Neural progenitor cell (in vitro differentiated cells): ENCODE results near the gene C22orf31. TPM values are rescaled to one million over a fixed set of nuclear protein-coding genes. Genes with fewer than 3 reads are reported as not detected.

Source experiments
- DNase-seq: peaks from one replicate; pipeline ENCODE4 v3.0.0-alpha.2; 2016; ENCODE audit warnings: low spot score
- H2AFZ ChIP-seq: fragments of 200-600 bp; sonication (generic); replicated peaks from 2 replicates; pipeline ENCODE4 v1.6.1; 2016; ENCODE audit warnings: antibody characterized with exemption
- H3F3A ChIP-seq: fragments of 200-600 bp; sonication (generic); 2 replicates; pipeline ENCODE4 v1.6.1; 2016; ENCODE audit warnings: antibody characterized with exemption, low read depth
- H3K27ac ChIP-seq: fragments of 200-600 bp; sonication (generic); 2 replicates; pipeline ENCODE4 v1.5.1; 2016; ENCODE audit warnings: mild to moderate bottlenecking
- H3K27me3 ChIP-seq: fragments of 200-600 bp; sonication (generic); 2 replicates; pipeline ENCODE4 v1.6.1; 2016; ENCODE audit warnings: mild to moderate bottlenecking, moderate library complexity
- H3K36me3 ChIP-seq: fragments of 200-600 bp; sonication (generic); 2 replicates; pipeline ENCODE4 v1.5.1; 2016
- H3K4me1 ChIP-seq: fragments of 200-600 bp; sonication (generic); 2 replicates; pipeline ENCODE4 v1.6.1; 2016; ENCODE audit warnings: mixed run types
- H3K4me2 ChIP-seq: fragments of 200-600 bp; sonication (generic); 2 replicates; pipeline ENCODE4 v1.6.1; 2016
- H3K4me3 ChIP-seq: fragments of 200-600 bp; sonication (generic); 2 replicates; pipeline ENCODE4 v1.5.1; 2016
- H3K79me2 ChIP-seq: fragments of 200-600 bp; sonication (generic); 2 replicates; pipeline ENCODE4 v1.6.1; 2016; ENCODE audit warnings: low read depth
- H3K9ac ChIP-seq: fragments of 200-600 bp; sonication (generic); 2 replicates; pipeline ENCODE4 v1.6.1; 2016
- H3K9me3 ChIP-seq: fragments of 200-600 bp; sonication (generic); 2 replicates; pipeline ENCODE4 v1.5.1; 2016; ENCODE audit warnings: low read depth
- H4K20me1 ChIP-seq: fragments of 200-600 bp; sonication (generic); 2 replicates; pipeline ENCODE4 v1.6.1; 2016; ENCODE audit warnings: low read depth
- H3K27ac Mint-ChIP-seq: 3 replicates; pipeline ENCODE4 v1.8.0; 2021; ENCODE audit warnings: mixed read lengths
- H3K27me3 Mint-ChIP-seq: 2 replicates; pipeline ENCODE4 v1.8.0; 2022; ENCODE audit warnings: low read depth, mild to moderate bottlenecking, inconsistent platforms, moderate library complexity, mixed read lengths; ENCODE audit not compliant: insufficient read depth
- H3K36me3 Mint-ChIP-seq: 3 replicates; pipeline ENCODE4 v1.8.0; 2021; ENCODE audit warnings: mixed read lengths
- H3K4me1 Mint-ChIP-seq: 3 replicates; pipeline ENCODE4 v1.8.0; 2021; ENCODE audit warnings: mixed read lengths
- H3K4me3 Mint-ChIP-seq: 3 replicates; pipeline ENCODE4 v1.8.0; 2021; ENCODE audit warnings: mild to moderate bottlenecking, moderate library complexity, mixed read lengths
- H3K9me3 Mint-ChIP-seq: 3 replicates; pipeline ENCODE4 v1.8.0; 2020; ENCODE audit warnings: mixed read lengths
- EZH2 ChIP-seq: fragments of 200-600 bp; sonication (generic); IDR thresholded peaks from 2 replicates; pipeline ENCODE4 v1.6.1; 2017; ENCODE audit warnings: antibody characterized with exemption, mild to moderate bottlenecking, moderate library complexity
- EZH2phosphoT487 ChIP-seq: fragments of 200-600 bp; sonication (generic); IDR thresholded peaks from 2 replicates; pipeline ENCODE4 v1.6.1; 2017; ENCODE audit warnings: antibody characterized with exemption
- total RNA-seq: library from RNA; depleted of rRNA; stranded (reverse); fragments of >200 nt; gene quantifications from 2 replicates; pipeline ENCODE4 v1.2.3, GENCODE V29; 2015; ENCODE audit warnings: low replicate concordance
- TF ChIP-seq, protein P1 (sequence below): fragments of 200-600 bp; sonication (generic); IDR thresholded peaks from 2 replicates; pipeline ENCODE4 v1.5.1; 2017; ENCODE audit warnings: antibody characterized with exemption, mild to moderate bottlenecking

Gene C22orf31
- total RNA-seq, 1 donor from 2014 or later = not detected

DNA sequence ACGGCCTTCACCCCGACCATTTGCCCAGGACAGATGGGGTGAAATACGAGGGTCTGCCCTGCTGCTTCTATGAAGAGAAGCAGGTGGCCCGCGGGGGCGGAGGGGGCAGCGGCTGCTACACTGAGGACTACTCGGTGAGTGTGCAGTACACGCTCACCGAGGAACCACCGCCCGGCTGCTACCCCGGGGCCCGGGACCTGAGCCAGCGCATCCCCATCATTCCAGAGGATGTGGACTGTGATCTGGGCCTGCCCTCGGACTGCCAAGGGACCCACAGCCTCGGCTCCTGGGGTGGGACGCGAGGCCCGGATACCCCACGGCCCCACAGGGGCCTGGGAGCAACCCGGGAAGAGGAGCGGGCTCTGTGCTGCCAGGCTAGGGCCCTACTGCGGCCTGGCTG is 11.2 kb downstream of the C22orf31 start:
- Mint-ChIP-seq H3K9me3 (no peaks in the 10 kb centered on the region), H3K4me3 (no peak overlapping the region), H3K27me3 (peaks cover 4% of the 10 kb centered on the region), H3K36me3 (peaks cover 40% of the 10 kb centered on the region), H3K4me1 (peaks cover 31% of the 10 kb centered on the region), H3K27ac (no peak overlapping the region)
- Histone ChIP-seq H3K36me3 (no peaks in the 10 kb centered on the region), H3K4me2 (no peak overlapping the region), H3K79me2 (no peaks in the 10 kb centered on the region), H2AFZ (no peak overlapping the region), H3K27ac (no peak overlapping the region), H3K4me1 (peaks cover 11% of the 10 kb centered on the region), H4K20me1 (peaks cover 17% of the 10 kb centered on the region), H3F3A (peaks cover 5% of the 10 kb centered on the region), H3K4me3 (no peak overlapping the region), H3K9me3 (no peaks in the 10 kb centered on the region), H3K27me3 (no peaks in the 10 kb centered on the region), H3K9ac (no peak overlapping the region)
- TF ChIP-seq, protein P1, sequence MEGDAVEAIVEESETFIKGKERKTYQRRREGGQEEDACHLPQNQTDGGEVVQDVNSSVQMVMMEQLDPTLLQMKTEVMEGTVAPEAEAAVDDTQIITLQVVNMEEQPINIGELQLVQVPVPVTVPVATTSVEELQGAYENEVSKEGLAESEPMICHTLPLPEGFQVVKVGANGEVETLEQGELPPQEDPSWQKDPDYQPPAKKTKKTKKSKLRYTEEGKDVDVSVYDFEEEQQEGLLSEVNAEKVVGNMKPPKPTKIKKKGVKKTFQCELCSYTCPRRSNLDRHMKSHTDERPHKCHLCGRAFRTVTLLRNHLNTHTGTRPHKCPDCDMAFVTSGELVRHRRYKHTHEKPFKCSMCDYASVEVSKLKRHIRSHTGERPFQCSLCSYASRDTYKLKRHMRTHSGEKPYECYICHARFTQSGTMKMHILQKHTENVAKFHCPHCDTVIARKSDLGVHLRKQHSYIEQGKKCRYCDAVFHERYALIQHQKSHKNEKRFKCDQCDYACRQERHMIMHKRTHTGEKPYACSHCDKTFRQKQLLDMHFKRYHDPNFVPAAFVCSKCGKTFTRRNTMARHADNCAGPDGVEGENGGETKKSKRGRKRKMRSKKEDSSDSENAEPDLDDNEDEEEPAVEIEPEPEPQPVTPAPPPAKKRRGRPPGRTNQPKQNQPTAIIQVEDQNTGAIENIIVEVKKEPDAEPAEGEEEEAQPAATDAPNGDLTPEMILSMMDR = no peak
- TF ChIP-seq EZH2 = no peak
- TF ChIP-seq EZH2phosphoT487 = no peak
- no peak for DNase-seq

- Histone ChIP-seq H3K4me1 (peaks cover 4% of the 10 kb centered on the region), H4K20me1 (peaks cover 10% of the 10 kb centered on the region), H3K4me3 (no peak overlapping the region), H3K27me3 (no peaks in the 10 kb centered on the region), H3K36me3 (no peaks in the 10 kb centered on the region), H3F3A (peaks cover 1% of the 10 kb centered on the region), H3K27ac (no peak overlapping the region), H3K4me2 (no peak overlapping the region), H3K9ac (no peak overlapping the region), H3K9me3 (no peaks in the 10 kb centered on the region), H2AFZ (no peak overlapping the region), H3K79me2 (no peaks in the 10 kb centered on the region)
- Mint-ChIP-seq H3K9me3 (no peaks in the 10 kb centered on the region), H3K4me3 (no peak overlapping the region), H3K27me3 (peaks cover 4% of the 10 kb centered on the region), H3K36me3 (peaks cover 39% of the 10 kb centered on the region), H3K4me1 (peaks cover 24% of the 10 kb centered on the region), H3K27ac (no peak overlapping the region)
- no peak for DNase-seq
- no peak for TF ChIP-seq EZH2
- TF ChIP-seq EZH2phosphoT487 = no peak
- TF ChIP-seq, protein P1 = no peak
Observed at GRCh38 chr22:29049655-29050263, 11.9 kb downstream of the C22orf31 start.

- peaks cover 4% of the 10 kb centered on the region for H4K20me1 ChIP-seq
- H3K4me3 ChIP-seq = no peak overlapping the region
- TF ChIP-seq EZH2 (no peak), EZH2phosphoT487 (no peak)
- TF ChIP-seq, protein P1 = no peak
- Mint-ChIP-seq H3K27ac (no peak overlapping the region), H3K9me3 (no peaks in the 10 kb centered on the region), H3K4me1 (peaks cover 17% of the 10 kb centered on the region), H3K4me3 (no peak overlapping the region), H3K36me3 (peaks cover 42% of the 10 kb centered on the region), H3K27me3 (peaks cover 4% of the 10 kb centered on the region)
- H3K27ac ChIP-seq = no peak overlapping the region
- no peaks in the 10 kb centered on the region for H3K27me3 ChIP-seq
- H3K4me2 ChIP-seq = no peak overlapping the region
- H3K9me3 ChIP-seq = no peaks in the 10 kb centered on the region
- H3K36me3 ChIP-seq = no peaks in the 10 kb centered on the region
- H3K79me2 ChIP-seq = no peaks in the 10 kb centered on the region
- no peak for DNase-seq
- no peaks in the 10 kb centered on the region for H3K4me1 ChIP-seq
- no peak overlapping the region for H3K9ac ChIP-seq
- no peaks in the 10 kb centered on the region for H3F3A ChIP-seq
- H2AFZ ChIP-seq = no peak overlapping the region
Observed at GRCh38 chr22:29048822-29049654, 12.6 kb downstream of the C22orf31 start.
